Glutamatergic neuron (in vitro differentiated cells): ENCODE results near the gene C5orf46. TPM values are rescaled to one million over a fixed set of nuclear protein-coding genes. Genes with fewer than 3 reads are reported as not detected.

Experiments
- DNase-seq: peaks from one replicate; pipeline ENCODE4 v3.0.0; 2022
- H3K27ac Mint-ChIP-seq: one replicate; pipeline ENCODE4 v1.8.0; 2020; ENCODE audit warnings: mild to moderate bottlenecking, mixed read lengths, inconsistent platforms; ENCODE audit not compliant: unreplicated experiment
- H3K27me3 Mint-ChIP-seq: one replicate; pipeline ENCODE4 v1.8.0; 2020; ENCODE audit warnings: mild to moderate bottlenecking, moderate library complexity, mixed read lengths, inconsistent platforms; ENCODE audit not compliant: unreplicated experiment
- H3K36me3 Mint-ChIP-seq: one replicate; pipeline ENCODE4 v1.8.0; 2020; ENCODE audit warnings: mild to moderate bottlenecking, mixed read lengths, inconsistent platforms; ENCODE audit not compliant: unreplicated experiment
- H3K4me1 Mint-ChIP-seq: one replicate; pipeline ENCODE4 v1.8.0; 2020; ENCODE audit warnings: mild to moderate bottlenecking, low read depth, mixed read lengths, inconsistent platforms; ENCODE audit not compliant: unreplicated experiment
- H3K4me3 Mint-ChIP-seq: one replicate; pipeline ENCODE4 v1.8.0; 2020; ENCODE audit warnings: mild to moderate bottlenecking, mixed read lengths, inconsistent platforms; ENCODE audit not compliant: unreplicated experiment
- H3K9me3 Mint-ChIP-seq: one replicate; pipeline ENCODE4 v1.8.0; 2020; ENCODE audit warnings: mild to moderate bottlenecking, moderate library complexity, mixed read lengths, inconsistent platforms; ENCODE audit not compliant: unreplicated experiment
- CTCF ChIP-seq: fragments of 200-600 bp; sonication (generic); IDR thresholded peaks from one replicate; pipeline ENCODE4 v1.5.0; 2021; ENCODE audit not compliant: partially characterized antibody, unreplicated experiment
- total RNA-seq: library from RNA; stranded (reverse); fragmentation: NEBNext Ultra II Directional; extraction: Animal tissue kit (Norgen Biotek cat#: 25700); gene quantifications from one replicate; pipeline ENCODE4 v1.2.1, GENCODE V29; 2021; ENCODE audit not compliant: unreplicated experiment

C5orf46 gene
- total RNA-seq, 1 donor from 2014 or later: not detected

GRCh38 chr5:147882586-147883313 lies 23.6 kb downstream of the C5orf46 start:
- DNase-seq: no peak
- Mint-ChIP-seq H3K27me3 (no peaks in the 10 kb centered on the region), H3K4me3 (no peak overlapping the region), H3K27ac (no peak overlapping the region), H3K36me3 (no peaks in the 10 kb centered on the region), H3K4me1 (peaks cover 2% of the 10 kb centered on the region), H3K9me3 (no peaks in the 10 kb centered on the region)
- no peak for TF ChIP-seq CTCF

GRCh38 chr5:147880487-147880886 lies 25.9 kb downstream of the C5orf46 start:
- Mint-ChIP-seq H3K36me3 (no peaks in the 10 kb centered on the region), H3K27me3 (no peaks in the 10 kb centered on the region), H3K27ac (no peak overlapping the region), H3K4me3 (no peak overlapping the region), H3K9me3 (no peaks in the 10 kb centered on the region), H3K4me1 (peaks cover 2% of the 10 kb centered on the region)
- DNase-seq: no peak
- TF ChIP-seq CTCF: no peak

GRCh38 chr5:147879784-147880183 lies 26.6 kb downstream of the C5orf46 start:
- TF ChIP-seq CTCF: no peak
- Mint-ChIP-seq H3K27ac (no peak overlapping the region), H3K9me3 (no peaks in the 10 kb centered on the region), H3K4me1 (peaks cover 5% of the 10 kb centered on the region), H3K36me3 (no peaks in the 10 kb centered on the region), H3K4me3 (no peak overlapping the region), H3K27me3 (no peaks in the 10 kb centered on the region)
- DNase-seq: no peak

GRCh38 chr5:147878066-147878759 lies 28.1 kb downstream of the C5orf46 start, which contains the start of gene SCGB3A2:
SCGB3A2 (plus strand) TSS chr5:147878711; CDS start chr5:147878804, 93 bp downstream.
- Mint-ChIP-seq H3K27ac (no peak within 1 kb of the TSS), H3K4me1 (peaks cover 6% of the 10 kb centered on the region)

More at GRCh38 chr5:147878066-147878759, 28.1 kb downstream of the C5orf46 start, which contains the start of gene SCGB3A2:
- no peak for DNase-seq
- Mint-ChIP-seq H3K36me3 (peaks cover 1% of the 10 kb centered on the region), H3K4me3 (no peak within 1 kb of the TSS), H3K27me3 (peaks cover 5% of the 10 kb centered on the region), H3K9me3 (no peaks in the 10 kb centered on the region)
- TF ChIP-seq CTCF: no peak
